Stomach (tissue), 4 donors: Measurements from ENCODE around the gene SPATA3.

Experiments used
- POLR2A ChIP-seq, 4 donors: fragments of 450-650 bp; IDR thresholded peaks; one replicate each; pipeline ENCODE4 v1.6.1; 2016; ENCODE audit warnings: antibody characterized with exemption in 4 of 4, control low read depth in 2 of 4, mild to moderate bottlenecking in 1 of 4, moderate library complexity in 1 of 4
- POLR2AphosphoS5 ChIP-seq, 3 donors: sonication (generic); formaldehyde crosslinking; IDR thresholded peaks; one replicate each; pipeline ENCODE4 v1.6.1; 2016; ENCODE audit warnings: antibody characterized with exemption in 3 of 3
- TF ChIP-seq, protein P1 (sequence below), 7 experiments: fragments of 450-650 bp in 4 of 7; fragments of 200-600 bp in 3 of 7; sonication (generic) in 3 of 7; IDR thresholded peaks; one replicate each; pipeline ENCODE4 v1.5.1; 2016 to 2019; ENCODE audit warnings: antibody characterized with exemption in 7 of 7, control low read depth in 2 of 7, mild to moderate bottlenecking in 1 of 7

DNA sequence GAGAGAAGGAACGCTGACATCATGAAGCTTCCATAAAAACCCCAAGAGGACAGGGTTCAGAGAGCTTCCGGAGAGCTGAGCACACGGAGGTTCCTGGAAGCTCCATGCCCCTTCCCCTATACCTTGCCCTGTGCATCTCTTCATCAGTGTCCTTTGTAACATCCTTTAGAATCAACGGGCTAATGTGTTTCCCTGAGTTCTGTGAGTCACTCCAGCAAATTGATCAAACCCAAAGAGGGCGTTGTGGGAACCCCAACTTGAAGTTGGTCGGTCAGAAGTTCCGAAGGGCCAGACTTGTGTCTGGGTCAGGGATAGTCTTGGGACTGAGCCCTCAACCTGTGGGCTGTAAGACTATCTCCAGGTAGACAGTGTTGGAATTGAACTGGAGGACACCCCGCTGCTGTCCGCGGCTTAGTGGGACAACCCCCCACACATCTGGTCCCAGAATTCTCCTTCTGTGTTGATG lies 45.0 kb upstream of the SPATA3 start:
- TF ChIP-seq, protein P1, sequence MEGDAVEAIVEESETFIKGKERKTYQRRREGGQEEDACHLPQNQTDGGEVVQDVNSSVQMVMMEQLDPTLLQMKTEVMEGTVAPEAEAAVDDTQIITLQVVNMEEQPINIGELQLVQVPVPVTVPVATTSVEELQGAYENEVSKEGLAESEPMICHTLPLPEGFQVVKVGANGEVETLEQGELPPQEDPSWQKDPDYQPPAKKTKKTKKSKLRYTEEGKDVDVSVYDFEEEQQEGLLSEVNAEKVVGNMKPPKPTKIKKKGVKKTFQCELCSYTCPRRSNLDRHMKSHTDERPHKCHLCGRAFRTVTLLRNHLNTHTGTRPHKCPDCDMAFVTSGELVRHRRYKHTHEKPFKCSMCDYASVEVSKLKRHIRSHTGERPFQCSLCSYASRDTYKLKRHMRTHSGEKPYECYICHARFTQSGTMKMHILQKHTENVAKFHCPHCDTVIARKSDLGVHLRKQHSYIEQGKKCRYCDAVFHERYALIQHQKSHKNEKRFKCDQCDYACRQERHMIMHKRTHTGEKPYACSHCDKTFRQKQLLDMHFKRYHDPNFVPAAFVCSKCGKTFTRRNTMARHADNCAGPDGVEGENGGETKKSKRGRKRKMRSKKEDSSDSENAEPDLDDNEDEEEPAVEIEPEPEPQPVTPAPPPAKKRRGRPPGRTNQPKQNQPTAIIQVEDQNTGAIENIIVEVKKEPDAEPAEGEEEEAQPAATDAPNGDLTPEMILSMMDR (IDR thresholded peaks at IDR 0.05): no peak
- TF ChIP-seq POLR2A (IDR thresholded peaks at IDR 0.05): no peak
- TF ChIP-seq POLR2AphosphoS5 (IDR thresholded peaks at IDR 0.05): no peak
